Stimulated activated CD4-positive, alpha-beta T cell treated with anti-CD3 and anti-CD28 coated beads, Interleukin-12 subunit alpha, Interleukin-12 subunit beta, amount 100 ng/mL, for 4 hours (primary cell): Measurements from ENCODE around the gene ZBTB7C.

Experiments used
- DNase-seq: peaks from one replicate; pipeline ENCODE4 v3.0.0-alpha.2; 2020

ZBTB7C gene

GRCh38 chr18:48106498-48106897 lies 302.7 kb downstream of the ZBTB7C start:
- DNase-seq, result no peak

- no peak for DNase-seq
These were observed 303.9 kb downstream of the ZBTB7C start for GRCh38 chr18:48105317-48105716.

GRCh38 chr18:48104705-48105104 lies 304.5 kb downstream of the ZBTB7C start:
- no peak for DNase-seq

- DNase-seq, result no peak
These were observed 308.5 kb downstream of the ZBTB7C start for GRCh38 chr18:48100651-48101165.

- no peak for DNase-seq
These were observed 309.0 kb downstream of the ZBTB7C start for GRCh38 chr18:48100165-48100575.

GRCh38 chr18:48099481-48100164 lies 309.6 kb downstream of the ZBTB7C start:
- DNase-seq, result no peak

- no peak for DNase-seq
These were observed 310.6 kb downstream of the ZBTB7C start for GRCh38 chr18:48098538-48098937.

- DNase-seq, result no peak
These were observed 311.2 kb downstream of the ZBTB7C start for GRCh38 chr18:48098007-48098406.

GRCh38 chr18:48095726-48096125 lies 313.5 kb downstream of the ZBTB7C start:
- DNase-seq, result no peak

GRCh38 chr18:48093104-48093503 lies 316.1 kb downstream of the ZBTB7C start:
- DNase-seq, result no peak

- no peak for DNase-seq
These were observed 317.2 kb downstream of the ZBTB7C start for GRCh38 chr18:48091869-48092497.

- no peak for DNase-seq
These were observed 318.5 kb downstream of the ZBTB7C start for GRCh38 chr18:48090702-48091101.

- DNase-seq, result no peak
These were observed 319.2 kb downstream of the ZBTB7C start for GRCh38 chr18:48090021-48090420.

GRCh38 chr18:48085781-48086487 lies 323.2 kb downstream of the ZBTB7C start:
- DNase-seq, result no peak

GRCh38 chr18:48084858-48085257 lies 324.3 kb downstream of the ZBTB7C start:
- DNase-seq, result no peak

- no peak for DNase-seq
These were observed 325.0 kb downstream of the ZBTB7C start for GRCh38 chr18:48084041-48084757.

- DNase-seq, result no peak
These were observed 328.6 kb downstream of the ZBTB7C start for GRCh38 chr18:48080546-48080945.

GRCh38 chr18:48079885-48080284 lies 329.3 kb downstream of the ZBTB7C start:
- DNase-seq, result no peak

GRCh38 chr18:48078448-48078847 lies 330.7 kb downstream of the ZBTB7C start:
- no peak for DNase-seq

GRCh38 chr18:48077291-48077690 lies 331.9 kb downstream of the ZBTB7C start:
- DNase-seq, result no peak

- no peak for DNase-seq
These were observed 332.7 kb downstream of the ZBTB7C start for GRCh38 chr18:48076461-48076860.

- no peak for DNase-seq
These were observed 333.5 kb downstream of the ZBTB7C start for GRCh38 chr18:48075707-48076093.
